GM06990 (cell line): ENCODE data around the gene WDR64.

ENCODE experiments used
- DNase-seq: peaks from one replicate; pipeline ENCODE4 v3.0.0-alpha.2; 2011; ENCODE audit not compliant: insufficient read length; ENCODE audit errors: extremely low read depth
- H3K27me3 ChIP-seq: replicated peaks from 2 replicates; pipeline ENCODE4 v1.6.0; 2011; ENCODE audit warnings: low read length; ENCODE audit not compliant: control insufficient read depth, insufficient read depth
- H3K36me3 ChIP-seq: 2 replicates; pipeline ENCODE4 v1.5.1; 2011; ENCODE audit warnings: low read length; ENCODE audit not compliant: control insufficient read depth, insufficient read depth
- H3K4me3 ChIP-seq: replicated peaks from 2 replicates; pipeline ENCODE4 v1.5.1; 2011; ENCODE audit warnings: low read depth, mild to moderate bottlenecking, control low read depth, low read length
- CTCF ChIP-seq: IDR thresholded peaks from 2 replicates; pipeline ENCODE4 v1.5.1; 2011; ENCODE audit warnings: low read length, control low read depth, mild to moderate bottlenecking, inconsistent platforms; ENCODE audit not compliant: insufficient read depth, poor library complexity, severe bottlenecking

The WDR64 gene

GRCh38 chr1:241742084-241742483, 90.0 kb downstream of the WDR64 start:
- no peaks in the 10 kb centered on the region for H3K36me3 ChIP-seq
- H3K27me3 ChIP-seq, result no peaks in the 10 kb centered on the region
- DNase-seq, result no peak
- TF ChIP-seq CTCF, result no peak
- no peak overlapping the region for H3K4me3 ChIP-seq

- Histone ChIP-seq H3K27me3 (no peaks in the 10 kb centered on the region), H3K4me3 (no peak overlapping the region), H3K36me3 (no peaks in the 10 kb centered on the region)
- TF ChIP-seq CTCF, result no peak
- DNase-seq, result no peak
These were observed 92.5 kb downstream of the WDR64 start for GRCh38 chr1:241744591-241744990.

- DNase-seq, result no peak
- no peak for TF ChIP-seq CTCF
- Histone ChIP-seq H3K4me3 (no peak overlapping the region), H3K36me3 (no peaks in the 10 kb centered on the region), H3K27me3 (no peaks in the 10 kb centered on the region)
These were observed 95.9 kb downstream of the WDR64 start for GRCh38 chr1:241747992-241748391.

GRCh38 chr1:241749041-241749944, 97.2 kb downstream of the WDR64 start:
- TF ChIP-seq CTCF, result no peak
- H3K4me3 ChIP-seq, result no peak overlapping the region
- no peaks in the 10 kb centered on the region for H3K27me3 ChIP-seq
- no peak for DNase-seq
- H3K36me3 ChIP-seq, result no peaks in the 10 kb centered on the region

- no peak for DNase-seq
These were observed 98.0 kb downstream of the WDR64 start for GRCh38 chr1:241749945-241750695.

More at GRCh38 chr1:241749945-241750695, 98.0 kb downstream of the WDR64 start:
- H3K4me3 ChIP-seq, result no peak overlapping the region
- TF ChIP-seq CTCF, result no peak
- H3K36me3 ChIP-seq, result no peaks in the 10 kb centered on the region
- H3K27me3 ChIP-seq, result no peaks in the 10 kb centered on the region
